ENCODE results near the gene SUCO. TPM values are rescaled to one million over a fixed set of nuclear protein-coding genes. Genes with fewer than 3 reads are reported as not detected.
A peak's percentile ranks its signal among the peaks of the same experiment; 100 is the strongest.

The SUCO gene
- polyA plus RNA-seq, 1 of the 3 experiments (the other 2 are of a cell fraction), result 5.4 TPM

GRCh38 chr1:172654535-172654934, 121.6 kb downstream of the SUCO start (continued):
- TF ChIP-seq USF1 (IDR thresholded peaks at IDR 0.05; ENCODE audit: borderline replicate concordance, low read depth) (0 out of 2 replicates have a peak, but pooled peaks have one; percentile 13), RFX5 (IDR thresholded peaks at IDR 0.05; ENCODE audit: low read length) (no peak), EZH2phosphoT487 (IDR thresholded peaks at IDR 0.05; ENCODE audit: borderline replicate concordance, low read depth) (no peak), JUND (IDR thresholded peaks at IDR 0.05) (peak; percentile 76), MXI1 (IDR thresholded peaks at IDR 0.05; ENCODE audit: low read depth, low read length) (no peak), TAF1 (IDR thresholded peaks at IDR 0.05; ENCODE audit: borderline replicate concordance, low read depth, low read length) (no peak), YY1 (IDR thresholded peaks at IDR 0.05; ENCODE audit: low read depth) (no peak), RXRA (IDR thresholded peaks at IDR 0.05; ENCODE audit: borderline replicate concordance, low read depth) (peak; percentile 81), NFIC (IDR thresholded peaks at IDR 0.05; ENCODE audit: borderline replicate concordance) (peak; percentile 57; the same call in 1 of the 2 replicates), NRF1 (IDR thresholded peaks at IDR 0.05; ENCODE audit: low read depth, low read length) (no peak), CHD2 (IDR thresholded peaks at IDR 0.05; ENCODE audit: low read length, partially characterized antibody) (no peak), POLR2AphosphoS5 (IDR thresholded peaks at IDR 0.05; ENCODE audit: low read depth, low read length) (no peak), ELF1 (IDR thresholded peaks at IDR 0.05) (no peak)
- TF ChIP-seq, protein P1, sequence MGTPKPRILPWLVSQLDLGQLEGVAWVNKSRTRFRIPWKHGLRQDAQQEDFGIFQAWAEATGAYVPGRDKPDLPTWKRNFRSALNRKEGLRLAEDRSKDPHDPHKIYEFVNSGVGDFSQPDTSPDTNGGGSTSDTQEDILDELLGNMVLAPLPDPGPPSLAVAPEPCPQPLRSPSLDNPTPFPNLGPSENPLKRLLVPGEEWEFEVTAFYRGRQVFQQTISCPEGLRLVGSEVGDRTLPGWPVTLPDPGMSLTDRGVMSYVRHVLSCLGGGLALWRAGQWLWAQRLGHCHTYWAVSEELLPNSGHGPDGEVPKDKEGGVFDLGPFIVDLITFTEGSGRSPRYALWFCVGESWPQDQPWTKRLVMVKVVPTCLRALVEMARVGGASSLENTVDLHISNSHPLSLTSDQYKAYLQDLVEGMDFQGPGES (IDR thresholded peaks at IDR 0.05; ENCODE audit: low read depth, low read length), result no peak
- TF ChIP-seq, protein P2, sequence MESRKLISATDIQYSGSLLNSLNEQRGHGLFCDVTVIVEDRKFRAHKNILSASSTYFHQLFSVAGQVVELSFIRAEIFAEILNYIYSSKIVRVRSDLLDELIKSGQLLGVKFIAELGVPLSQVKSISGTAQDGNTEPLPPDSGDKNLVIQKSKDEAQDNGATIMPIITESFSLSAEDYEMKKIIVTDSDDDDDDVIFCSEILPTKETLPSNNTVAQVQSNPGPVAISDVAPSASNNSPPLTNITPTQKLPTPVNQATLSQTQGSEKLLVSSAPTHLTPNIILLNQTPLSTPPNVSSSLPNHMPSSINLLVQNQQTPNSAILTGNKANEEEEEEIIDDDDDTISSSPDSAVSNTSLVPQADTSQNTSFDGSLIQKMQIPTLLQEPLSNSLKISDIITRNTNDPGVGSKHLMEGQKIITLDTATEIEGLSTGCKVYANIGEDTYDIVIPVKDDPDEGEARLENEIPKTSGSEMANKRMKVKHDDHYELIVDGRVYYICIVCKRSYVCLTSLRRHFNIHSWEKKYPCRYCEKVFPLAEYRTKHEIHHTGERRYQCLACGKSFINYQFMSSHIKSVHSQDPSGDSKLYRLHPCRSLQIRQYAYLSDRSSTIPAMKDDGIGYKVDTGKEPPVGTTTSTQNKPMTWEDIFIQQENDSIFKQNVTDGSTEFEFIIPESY (IDR thresholded peaks at IDR 0.05; ENCODE audit: borderline replicate concordance, low read depth), result no peak
- TF ChIP-seq, protein P3, sequence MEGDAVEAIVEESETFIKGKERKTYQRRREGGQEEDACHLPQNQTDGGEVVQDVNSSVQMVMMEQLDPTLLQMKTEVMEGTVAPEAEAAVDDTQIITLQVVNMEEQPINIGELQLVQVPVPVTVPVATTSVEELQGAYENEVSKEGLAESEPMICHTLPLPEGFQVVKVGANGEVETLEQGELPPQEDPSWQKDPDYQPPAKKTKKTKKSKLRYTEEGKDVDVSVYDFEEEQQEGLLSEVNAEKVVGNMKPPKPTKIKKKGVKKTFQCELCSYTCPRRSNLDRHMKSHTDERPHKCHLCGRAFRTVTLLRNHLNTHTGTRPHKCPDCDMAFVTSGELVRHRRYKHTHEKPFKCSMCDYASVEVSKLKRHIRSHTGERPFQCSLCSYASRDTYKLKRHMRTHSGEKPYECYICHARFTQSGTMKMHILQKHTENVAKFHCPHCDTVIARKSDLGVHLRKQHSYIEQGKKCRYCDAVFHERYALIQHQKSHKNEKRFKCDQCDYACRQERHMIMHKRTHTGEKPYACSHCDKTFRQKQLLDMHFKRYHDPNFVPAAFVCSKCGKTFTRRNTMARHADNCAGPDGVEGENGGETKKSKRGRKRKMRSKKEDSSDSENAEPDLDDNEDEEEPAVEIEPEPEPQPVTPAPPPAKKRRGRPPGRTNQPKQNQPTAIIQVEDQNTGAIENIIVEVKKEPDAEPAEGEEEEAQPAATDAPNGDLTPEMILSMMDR (IDR thresholded peaks at IDR 0.05), result no peak

DNA sequence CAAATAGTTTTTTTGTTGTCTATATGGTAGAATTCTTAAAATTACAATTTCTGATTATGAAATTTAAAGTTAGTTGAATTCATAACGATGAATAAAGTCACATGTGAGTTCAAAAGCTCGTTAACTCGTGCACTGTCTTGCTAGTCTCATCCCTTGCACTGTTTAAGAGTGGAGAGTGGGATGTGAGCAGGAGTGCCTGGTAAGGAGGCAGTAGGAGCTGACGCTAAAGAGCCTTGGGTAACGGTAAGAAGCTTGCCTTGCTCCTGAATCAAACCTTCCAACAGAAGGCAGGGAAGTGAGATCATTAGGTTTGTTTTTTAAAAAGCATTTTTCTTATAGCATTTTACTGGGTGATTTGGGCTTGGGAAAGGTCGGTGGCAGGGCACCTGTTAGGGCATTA, 123.6 kb downstream of the SUCO start:
- CTCF ChIA-PET, result no interaction called here

More for the DNA sequence above, 123.6 kb downstream of the SUCO start:
- H3K9ac ChIP-seq, result no peak overlapping the region
- H3K4me1 ChIP-seq (ENCODE audit: control insufficient read depth in 1 of 2, insufficient read depth in 2 of 2, low read depth in 1 of 2, low read length in 1 of 2), result peaks cover 0 to 7% of the 10 kb centered on the region in 2 experiments; a peak in 1 of 4 replicates
- H4K20me1 ChIP-seq (ENCODE audit: insufficient read depth), result no peaks in the 10 kb centered on the region
- 64% methylated on average over 6 of the region's 6 CpGs for WGBS (ENCODE audit: low lambda C conversion rate)
- no peak for DNase-seq
- no peaks in the 10 kb centered on the region for H3K9me2 ChIP-seq
- H3K4me2 ChIP-seq, result no peak overlapping the region
- peaks cover 15% of the 10 kb centered on the region for H3F3A ChIP-seq (replicated peaks; ENCODE audit: insufficient read depth)
- H3K36me3 ChIP-seq (replicated peaks in 1 of 2; ENCODE audit: control insufficient read depth in 1 of 2, insufficient read depth in 2 of 2, low read length in 1 of 2), result no peaks in the 10 kb centered on the region
- no peaks in the 10 kb centered on the region for H3K9me3 ChIP-seq
- POLR2A ChIA-PET, result no interaction called here
- no peak overlapping the region for H2AFZ ChIP-seq (ENCODE audit: low read depth)
- H3K27me3 ChIP-seq (ENCODE audit: insufficient read depth), result no peaks in the 10 kb centered on the region
- no peaks in the 10 kb centered on the region for H3K79me2 ChIP-seq (ENCODE audit: insufficient read depth)
- no peak overlapping the region for H3K27ac ChIP-seq (ENCODE audit: low read depth in 2 of 2, low read length in 1 of 2)
- no peak overlapping the region for H3K4me3 ChIP-seq (ENCODE audit: low read depth in 2 of 2, low read length in 1 of 2)
- TF ChIP-seq CHD2 (IDR thresholded peaks at IDR 0.05; ENCODE audit: low read length, partially characterized antibody) (no peak), ELF1 (IDR thresholded peaks at IDR 0.05) (no peak)
- TF ChIP-seq, protein P2 (IDR thresholded peaks at IDR 0.05; ENCODE audit: borderline replicate concordance, low read depth), result no peak

Measured in SK-N-SH (cell line).